ENCODE results near the gene ADAMTSL5.
"Not testable (repeated sequence)": the region's sequence is repeated elsewhere in the genome, so short reads cannot be mapped to it uniquely, and the experiment has no call there.

The ADAMTSL5 gene

DNA sequence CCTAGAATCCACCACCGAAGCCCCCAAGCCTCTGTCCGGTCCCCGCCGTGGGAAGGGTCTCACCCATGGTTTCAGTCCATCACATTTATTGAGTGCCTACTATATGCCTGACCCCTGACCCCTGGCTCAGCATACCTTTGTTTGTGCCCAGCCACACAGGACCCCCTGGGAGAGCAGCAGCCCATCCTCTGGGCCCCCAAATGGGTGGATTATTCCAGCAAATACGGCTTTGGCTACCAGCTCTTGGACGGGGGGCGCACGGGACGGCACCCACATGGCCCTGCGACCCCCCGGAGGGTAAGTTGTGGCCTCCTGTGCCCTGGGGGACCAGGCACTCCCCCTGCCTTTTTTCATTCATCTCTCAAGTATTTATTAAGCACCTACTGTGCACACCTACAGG is 18.8 kb upstream of the ADAMTSL5 start:
- ChIA-PET CTCF (interaction anchor here (0.6 to 0.9 kb wide), 2 partner anchors 14 to 92 kb away, joined by 3 read pairs; no protein-coding TSS in a partner anchor), POLR2A (ENCODE audit: low non-redundant PET) (no interaction called here)
- no peak overlapping the region for H3K27ac ChIP-seq
- no peak for DNase-seq (ENCODE audit: low spot score)
- TF ChIP-seq, protein P1, sequence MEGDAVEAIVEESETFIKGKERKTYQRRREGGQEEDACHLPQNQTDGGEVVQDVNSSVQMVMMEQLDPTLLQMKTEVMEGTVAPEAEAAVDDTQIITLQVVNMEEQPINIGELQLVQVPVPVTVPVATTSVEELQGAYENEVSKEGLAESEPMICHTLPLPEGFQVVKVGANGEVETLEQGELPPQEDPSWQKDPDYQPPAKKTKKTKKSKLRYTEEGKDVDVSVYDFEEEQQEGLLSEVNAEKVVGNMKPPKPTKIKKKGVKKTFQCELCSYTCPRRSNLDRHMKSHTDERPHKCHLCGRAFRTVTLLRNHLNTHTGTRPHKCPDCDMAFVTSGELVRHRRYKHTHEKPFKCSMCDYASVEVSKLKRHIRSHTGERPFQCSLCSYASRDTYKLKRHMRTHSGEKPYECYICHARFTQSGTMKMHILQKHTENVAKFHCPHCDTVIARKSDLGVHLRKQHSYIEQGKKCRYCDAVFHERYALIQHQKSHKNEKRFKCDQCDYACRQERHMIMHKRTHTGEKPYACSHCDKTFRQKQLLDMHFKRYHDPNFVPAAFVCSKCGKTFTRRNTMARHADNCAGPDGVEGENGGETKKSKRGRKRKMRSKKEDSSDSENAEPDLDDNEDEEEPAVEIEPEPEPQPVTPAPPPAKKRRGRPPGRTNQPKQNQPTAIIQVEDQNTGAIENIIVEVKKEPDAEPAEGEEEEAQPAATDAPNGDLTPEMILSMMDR (conservative IDR thresholded peaks at IDR 0.05; ENCODE audit: low read depth) = no peak

DNA sequence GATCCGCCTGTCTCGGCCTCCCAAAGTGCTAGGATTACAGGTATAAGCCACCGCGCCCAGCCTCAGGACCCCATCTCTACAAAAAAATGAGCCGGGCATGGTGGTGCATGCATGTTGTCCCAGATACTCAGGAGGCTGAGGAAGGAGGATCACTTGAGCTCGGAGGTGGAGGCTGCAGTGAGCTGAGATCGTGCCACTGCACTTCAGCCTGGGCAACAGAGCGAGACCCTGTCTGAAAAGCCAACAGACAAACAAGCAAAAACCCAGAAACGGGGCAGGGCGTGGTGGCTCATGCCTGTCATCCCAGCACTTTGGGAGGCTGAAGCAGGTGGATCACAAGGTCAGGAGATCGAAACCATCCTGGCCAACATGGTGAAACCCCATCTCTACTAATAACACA is 18.0 kb upstream of the ADAMTSL5 start:
- CTCF ChIA-PET = interaction anchor here (0.6 to 0.7 kb wide), 2 partner anchors 29 to 91 kb away, joined by 3 read pairs; no protein-coding TSS in a partner anchor
- DNase-seq (ENCODE audit: low spot score); H3K27ac ChIP-seq; POLR2A ChIA-PET (ENCODE audit: low non-redundant PET): not testable (repeated sequence)

DNA sequence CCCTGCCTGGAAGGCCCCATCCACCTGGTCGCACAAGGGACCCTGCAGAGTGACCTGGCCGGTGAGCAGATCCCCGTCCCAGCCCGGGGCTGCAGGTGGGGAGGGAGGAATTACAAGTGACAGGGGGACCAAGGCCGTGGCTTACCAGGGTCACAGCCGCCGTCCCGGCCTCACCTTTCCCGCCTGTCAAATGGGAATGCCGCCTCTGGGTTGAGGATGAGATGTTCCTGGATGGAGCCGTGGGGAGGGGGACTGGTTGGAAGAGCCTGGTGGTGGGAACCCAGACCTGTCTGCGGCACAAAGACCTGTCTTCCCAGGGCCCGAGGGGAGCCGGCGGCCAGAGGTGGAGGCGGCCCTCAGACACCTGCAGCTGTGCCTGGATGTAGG is 16.6 kb upstream of the ADAMTSL5 start:
- CTCF ChIA-PET = no interaction called here
- TF ChIP-seq, protein P1 (conservative IDR thresholded peaks at IDR 0.05; ENCODE audit: low read depth) = no peak

DNA sequence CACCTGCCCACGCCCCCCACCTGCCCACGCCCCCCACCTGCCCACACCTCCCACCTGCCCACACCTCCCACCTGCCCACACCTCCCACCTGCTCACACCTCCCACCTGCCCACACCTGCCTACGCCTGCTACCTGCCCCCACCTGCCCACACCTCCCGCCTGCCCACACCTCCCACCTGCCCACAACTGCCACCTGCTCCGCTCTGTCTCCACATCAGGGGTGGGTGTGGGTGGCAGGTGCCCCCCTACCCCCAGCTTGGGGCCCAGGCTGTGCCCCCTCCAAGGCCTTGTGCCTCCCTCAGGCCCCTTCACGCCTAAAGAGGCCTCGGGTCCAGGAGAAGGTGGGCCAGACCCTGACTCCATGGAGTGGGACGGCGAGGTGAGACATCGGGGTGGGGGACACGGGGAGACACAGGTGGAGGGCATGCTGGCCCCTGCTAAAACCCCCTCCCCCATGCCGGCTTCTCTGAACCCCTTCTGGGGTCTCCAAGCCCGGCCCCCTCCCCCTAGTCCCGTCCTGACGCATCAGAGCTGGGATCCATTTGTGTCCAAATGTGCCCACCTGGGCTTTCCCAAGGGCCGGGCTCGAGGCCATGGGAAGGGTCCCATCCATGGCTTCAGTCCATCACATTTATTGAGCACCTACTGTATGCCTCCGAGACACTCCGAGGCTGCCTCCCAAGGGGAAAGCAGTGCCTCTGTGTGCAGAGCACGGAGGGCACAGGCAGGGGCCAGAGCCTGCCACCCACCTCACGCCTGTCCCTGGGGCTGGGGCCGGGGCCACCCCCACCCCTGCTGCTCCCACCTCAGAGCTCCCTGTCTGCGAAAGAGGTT is 16.0 kb upstream of the ADAMTSL5 start:
- no peak overlapping the region for H3K27ac ChIP-seq
- ChIA-PET POLR2A (ENCODE audit: low non-redundant PET) (no interaction called here), CTCF (no interaction called here)
- DNase-seq (ENCODE audit: low spot score) = no peak
- TF ChIP-seq, protein P1 (conservative IDR thresholded peaks at IDR 0.05; ENCODE audit: low read depth) = no peak

More for the DNA sequence above, 16.6 kb upstream of the ADAMTSL5 start:
- DNase-seq (ENCODE audit: low spot score) = no peak
- POLR2A ChIA-PET (ENCODE audit: low non-redundant PET) = no interaction called here
- H3K27ac ChIP-seq = no peak overlapping the region

DNA sequence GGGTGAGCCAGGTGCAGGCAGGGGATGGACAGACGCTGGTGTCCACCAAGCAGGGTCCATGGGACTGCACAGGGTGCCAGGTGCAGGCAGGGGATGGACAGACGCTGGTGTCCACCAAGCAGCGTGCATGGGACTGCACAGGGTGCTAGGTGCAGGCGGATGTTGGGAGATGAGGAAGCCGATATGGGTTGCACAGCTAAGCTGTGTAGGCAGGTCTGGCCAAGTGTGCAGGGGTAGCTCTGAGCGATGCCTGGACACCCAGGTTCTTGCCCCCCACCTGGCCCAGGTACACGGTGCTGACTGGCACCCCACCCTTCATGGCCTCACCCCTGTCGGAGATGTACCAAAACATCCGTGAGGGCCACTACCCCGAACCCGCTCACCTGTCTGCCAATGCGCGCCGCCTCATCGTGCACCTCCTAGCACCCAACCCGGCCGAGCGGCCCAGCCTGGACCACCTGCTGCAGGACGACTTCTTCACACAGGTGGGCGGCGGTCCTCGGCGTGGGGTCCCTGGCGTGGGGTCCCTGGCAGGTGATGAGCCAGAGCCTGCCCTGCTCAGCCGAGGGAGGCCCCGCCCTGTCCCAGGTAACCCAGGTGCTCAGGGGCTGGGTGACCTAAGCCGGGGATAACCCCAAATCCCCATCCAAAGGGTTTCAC is 15.0 kb upstream of the ADAMTSL5 start:
- TF ChIP-seq, protein P1 (conservative IDR thresholded peaks at IDR 0.05; ENCODE audit: low read depth) = no peak
- DNase-seq (ENCODE audit: low spot score) = no peak
- no peak overlapping the region for H3K27ac ChIP-seq
- ChIA-PET POLR2A (ENCODE audit: low non-redundant PET) (no interaction called here), CTCF (interaction anchor here (0.6 kb wide), 1 partner anchor 1042 kb away, joined by 4 read pairs; no protein-coding TSS in a partner anchor)

DNA sequence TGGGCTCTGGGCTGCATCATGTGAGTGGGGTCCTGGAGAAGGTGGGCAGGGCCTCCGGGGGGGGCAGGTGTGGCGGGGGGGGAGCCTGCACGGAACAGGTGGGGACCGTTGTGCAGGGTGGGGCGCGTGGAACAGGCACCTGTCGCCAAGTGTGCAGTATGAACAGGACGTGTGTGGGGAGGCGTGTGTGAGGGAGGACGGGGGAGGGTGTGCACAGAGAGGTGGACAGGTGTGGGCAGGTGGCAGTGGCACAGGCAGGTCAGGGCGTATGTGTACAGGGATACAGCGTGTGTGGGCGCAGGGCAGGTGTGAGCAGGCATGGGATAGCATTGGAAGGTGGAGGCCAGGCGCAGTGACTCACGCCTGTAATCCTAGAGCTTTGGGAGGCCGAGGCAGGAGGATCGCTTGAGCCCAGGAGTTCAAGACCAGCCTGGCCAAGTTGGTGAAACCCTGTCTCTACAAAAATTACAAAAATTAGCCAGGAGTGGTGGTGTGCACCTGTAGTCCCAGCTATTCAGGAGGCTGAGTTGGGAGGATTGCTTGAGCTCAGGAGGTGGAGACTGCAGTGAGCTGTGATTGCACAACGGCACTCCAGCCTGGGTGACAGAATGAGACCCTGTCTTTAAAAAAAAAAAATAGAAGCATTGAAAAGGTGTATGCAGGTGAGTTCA is 14.3 kb upstream of the ADAMTSL5 start:
- TF ChIP-seq, protein P1 (conservative IDR thresholded peaks at IDR 0.05; ENCODE audit: low read depth) = no peak
- POLR2A ChIA-PET (ENCODE audit: low non-redundant PET) = no interaction called here
- no peak for DNase-seq (ENCODE audit: low spot score)
- H3K27ac ChIP-seq = no peak overlapping the region
- CTCF ChIA-PET = interaction anchor here (0.6 kb wide), 1 partner anchor 1043 kb away, joined by 4 read pairs; no protein-coding TSS in a partner anchor

Data from RWPE1 (cell line).